D721Med (cell line): ENCODE data around the gene GADD45B.

Source experiments
- DNase-seq: peaks from one replicate; pipeline ENCODE4 v3.0.0; 2011; ENCODE audit warnings: low spot score; ENCODE audit not compliant: insufficient read length
- FAIRE-seq: peaks from 2 replicates; lab custom pipeline; 2011; peaks lifted over from hg19 to GRCh38; lab: Jason Lieb, UNC
- CTCF ChIP-seq: IDR thresholded peaks from 2 replicates; pipeline ENCODE4 v1.5.1; 2012; ENCODE audit warnings: mild to moderate bottlenecking, control low read depth; ENCODE audit not compliant: insufficient read depth; ENCODE audit errors: missing control alignments

The GADD45B gene

DNA sequence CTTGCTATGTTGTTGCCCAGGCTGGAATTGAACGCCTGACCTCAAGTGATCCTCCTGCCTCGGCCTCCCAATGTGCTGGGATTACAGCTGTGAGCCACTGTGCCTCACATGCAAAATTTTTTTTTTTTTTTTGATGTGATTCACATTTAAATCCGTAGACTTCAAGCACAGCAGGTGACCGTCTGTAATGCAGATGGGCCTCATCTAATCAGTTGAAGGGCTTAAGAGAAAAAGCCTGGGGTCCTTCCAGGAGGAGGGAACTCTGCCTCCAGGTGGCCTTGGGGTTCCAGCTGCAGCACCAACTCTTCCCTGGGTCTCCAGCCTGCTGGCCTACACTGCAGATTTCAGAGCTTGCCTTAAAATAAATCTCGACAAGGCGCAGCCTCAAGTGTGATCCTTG is 43.6 kb downstream of the GADD45B start:
- DNase-seq (no peak), FAIRE-seq (no peak)
- TF ChIP-seq CTCF: no peak

GRCh38 chr19:2523630-2524311 is 47.8 kb downstream of the GADD45B start:
- FAIRE-seq (no peak), DNase-seq (no peak)
- no peak for TF ChIP-seq CTCF

DNA sequence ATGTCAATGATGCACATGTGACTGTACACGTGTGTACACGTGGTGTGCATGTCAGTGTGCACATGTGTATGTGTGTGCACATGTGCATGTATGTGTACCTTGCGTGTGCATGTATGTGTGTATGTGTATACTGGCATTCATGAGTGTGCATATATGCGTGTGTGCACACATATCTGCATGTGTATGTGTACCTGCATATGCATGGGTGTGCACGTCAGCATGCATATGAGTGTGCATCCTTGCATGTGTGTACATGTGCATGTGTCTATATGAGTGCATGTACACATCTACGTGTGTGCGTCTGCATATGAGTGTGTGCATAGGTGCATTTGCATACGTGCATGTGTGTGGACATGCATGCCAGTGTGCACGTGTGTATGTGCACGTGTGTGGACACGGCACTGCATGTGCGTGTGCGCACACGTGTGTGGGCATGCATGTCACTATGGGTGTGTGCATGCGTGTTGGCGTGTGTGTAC is 48.5 kb downstream of the GADD45B start:
- DNase-seq: no peak
- TF ChIP-seq CTCF: no peak
- no peak for FAIRE-seq

- no peak for TF ChIP-seq CTCF
- no peak for FAIRE-seq
- no peak for DNase-seq
Observed at GRCh38 chr19:2524840-2525723, 49.2 kb downstream of the GADD45B start.

GRCh38 chr19:2527171-2527570 is 51.2 kb downstream of the GADD45B start:
- no peak for TF ChIP-seq CTCF
- FAIRE-seq (no peak), DNase-seq (no peak)

DNA sequence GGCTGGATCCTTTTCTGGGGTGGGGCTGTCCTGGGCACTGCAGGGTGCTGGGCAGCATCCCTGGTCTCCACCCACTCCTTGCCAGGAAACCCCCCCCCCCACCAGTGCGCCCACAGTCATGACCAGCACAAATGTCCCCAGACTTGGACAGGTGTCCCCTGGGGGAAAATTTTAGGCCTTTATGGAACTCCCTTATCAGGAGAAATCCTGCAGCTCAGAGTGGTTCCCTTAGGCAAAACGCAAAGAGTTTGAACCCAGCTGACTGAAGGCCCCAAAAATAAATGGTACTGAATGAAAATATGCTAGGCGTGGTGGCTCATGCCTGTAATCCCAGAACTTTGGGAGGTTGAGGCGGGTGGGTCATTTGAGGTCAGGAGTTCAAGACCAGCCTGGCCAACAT is 51.8 kb downstream of the GADD45B start:
- no peak for DNase-seq
- no peak for FAIRE-seq
- TF ChIP-seq CTCF: no peak
